ENCODE results near the gene TIAM2. TPM values are rescaled to one million over a fixed set of nuclear protein-coding genes. Genes with fewer than 3 reads are reported as not detected.

Gene TIAM2
- total RNA-seq, 1 donor = 8.9 TPM

DNA sequence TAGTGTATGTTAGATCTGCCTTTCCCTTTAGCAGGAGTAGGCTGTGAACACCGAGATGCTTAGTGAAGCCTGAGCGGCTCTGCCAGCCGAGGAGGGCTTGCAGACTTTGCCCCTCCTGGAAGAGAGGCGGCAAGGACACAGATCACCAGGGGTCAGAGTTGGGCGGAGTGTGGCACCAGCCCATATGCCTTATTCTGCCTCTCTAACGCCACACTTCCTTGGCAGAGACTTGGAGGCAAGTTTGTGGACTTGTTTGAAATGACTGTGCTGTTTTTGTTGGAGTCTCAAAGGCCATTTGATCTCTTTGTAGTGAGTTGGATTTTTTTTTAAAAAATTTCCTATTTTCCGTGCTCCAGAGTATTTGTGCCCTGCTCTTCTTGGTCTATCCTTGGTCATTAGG is 224.2 kb downstream of the TIAM2 start:
- DNase-seq (ENCODE audit: low read depth) = no peak
- TF ChIP-seq, protein P1, sequence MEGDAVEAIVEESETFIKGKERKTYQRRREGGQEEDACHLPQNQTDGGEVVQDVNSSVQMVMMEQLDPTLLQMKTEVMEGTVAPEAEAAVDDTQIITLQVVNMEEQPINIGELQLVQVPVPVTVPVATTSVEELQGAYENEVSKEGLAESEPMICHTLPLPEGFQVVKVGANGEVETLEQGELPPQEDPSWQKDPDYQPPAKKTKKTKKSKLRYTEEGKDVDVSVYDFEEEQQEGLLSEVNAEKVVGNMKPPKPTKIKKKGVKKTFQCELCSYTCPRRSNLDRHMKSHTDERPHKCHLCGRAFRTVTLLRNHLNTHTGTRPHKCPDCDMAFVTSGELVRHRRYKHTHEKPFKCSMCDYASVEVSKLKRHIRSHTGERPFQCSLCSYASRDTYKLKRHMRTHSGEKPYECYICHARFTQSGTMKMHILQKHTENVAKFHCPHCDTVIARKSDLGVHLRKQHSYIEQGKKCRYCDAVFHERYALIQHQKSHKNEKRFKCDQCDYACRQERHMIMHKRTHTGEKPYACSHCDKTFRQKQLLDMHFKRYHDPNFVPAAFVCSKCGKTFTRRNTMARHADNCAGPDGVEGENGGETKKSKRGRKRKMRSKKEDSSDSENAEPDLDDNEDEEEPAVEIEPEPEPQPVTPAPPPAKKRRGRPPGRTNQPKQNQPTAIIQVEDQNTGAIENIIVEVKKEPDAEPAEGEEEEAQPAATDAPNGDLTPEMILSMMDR (IDR thresholded peaks at IDR 0.05; ENCODE audit: insufficient read depth, low read length) = no peak
- H3K4me3 ChIP-seq (ENCODE audit: low read depth, low read length) = no peak overlapping the region

DNA sequence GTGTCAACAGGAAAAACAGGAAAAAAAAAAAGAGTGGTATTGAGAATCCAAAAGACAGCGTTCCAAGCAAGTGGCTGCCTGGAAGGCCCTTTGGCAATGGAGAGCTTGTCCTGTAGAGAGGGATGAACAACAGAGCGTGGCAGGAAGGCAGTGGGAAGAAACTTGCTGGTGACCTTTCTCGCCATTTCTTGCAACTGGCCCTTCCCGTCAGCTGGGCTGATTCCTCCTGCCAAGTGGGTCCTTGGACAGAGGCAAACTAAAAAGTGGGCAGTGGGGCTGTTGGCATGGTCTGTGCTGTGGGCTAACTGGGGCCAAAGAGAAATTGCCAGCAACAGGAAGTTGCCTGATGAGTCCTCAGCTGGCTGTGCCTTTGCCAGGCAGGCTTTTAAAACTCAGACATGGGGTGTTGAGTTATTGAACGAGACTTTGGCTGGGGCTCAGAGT is 224.8 kb downstream of the TIAM2 start:
- DNase-seq (ENCODE audit: low read depth) = no peak
- no peak overlapping the region for H3K4me3 ChIP-seq (ENCODE audit: low read depth, low read length)
- TF ChIP-seq, protein P1 (IDR thresholded peaks at IDR 0.05; ENCODE audit: insufficient read depth, low read length) = no peak

DNA sequence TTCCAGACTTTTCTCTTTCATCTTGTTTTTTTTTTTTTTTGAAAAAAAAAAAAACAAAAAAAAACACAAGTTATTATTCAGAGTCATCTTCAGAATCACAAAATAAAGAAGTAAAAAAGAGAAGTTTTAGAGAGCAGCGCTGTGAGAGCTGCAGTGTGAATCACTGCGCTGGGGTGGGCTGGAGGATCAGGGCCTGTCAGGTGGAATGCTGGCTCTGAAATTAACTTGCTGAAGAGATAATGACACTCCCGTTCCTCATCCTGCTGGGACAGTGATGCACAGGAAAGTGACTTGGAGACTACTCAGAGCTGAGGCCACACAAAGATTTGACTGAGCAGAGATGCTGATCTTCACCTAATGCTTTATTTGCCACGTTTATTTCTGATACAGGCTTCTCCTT is 226.0 kb downstream of the TIAM2 start:
- DNase-seq (ENCODE audit: low read depth) = no peak
- TF ChIP-seq, protein P1 (IDR thresholded peaks at IDR 0.05; ENCODE audit: insufficient read depth, low read length) = no peak
- no peak overlapping the region for H3K4me3 ChIP-seq (ENCODE audit: low read depth, low read length)

DNA sequence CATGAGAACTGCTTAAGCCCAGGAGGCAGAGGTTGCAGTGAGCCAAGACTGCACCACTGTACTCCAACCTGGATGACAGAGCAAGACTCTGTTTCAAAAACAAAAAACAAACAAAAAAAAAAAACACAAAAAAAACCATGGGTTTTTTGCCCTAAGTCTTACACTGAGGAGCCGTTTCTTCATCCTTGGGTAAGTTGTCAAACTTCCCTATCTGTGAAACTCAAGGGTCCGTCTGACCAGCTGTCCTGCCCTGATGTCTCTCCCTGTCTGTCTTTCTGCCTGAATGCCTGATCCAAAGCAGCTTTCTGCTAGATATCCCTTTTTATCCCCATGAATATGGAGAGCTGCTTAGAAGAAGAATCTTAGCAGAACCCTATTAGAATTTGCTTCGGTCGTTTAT is 227.4 kb downstream of the TIAM2 start:
- no peak overlapping the region for H3K4me3 ChIP-seq (ENCODE audit: low read depth, low read length)
- TF ChIP-seq, protein P1 (IDR thresholded peaks at IDR 0.05; ENCODE audit: insufficient read depth, low read length) = no peak
- no peak for DNase-seq (ENCODE audit: low read depth)

DNA sequence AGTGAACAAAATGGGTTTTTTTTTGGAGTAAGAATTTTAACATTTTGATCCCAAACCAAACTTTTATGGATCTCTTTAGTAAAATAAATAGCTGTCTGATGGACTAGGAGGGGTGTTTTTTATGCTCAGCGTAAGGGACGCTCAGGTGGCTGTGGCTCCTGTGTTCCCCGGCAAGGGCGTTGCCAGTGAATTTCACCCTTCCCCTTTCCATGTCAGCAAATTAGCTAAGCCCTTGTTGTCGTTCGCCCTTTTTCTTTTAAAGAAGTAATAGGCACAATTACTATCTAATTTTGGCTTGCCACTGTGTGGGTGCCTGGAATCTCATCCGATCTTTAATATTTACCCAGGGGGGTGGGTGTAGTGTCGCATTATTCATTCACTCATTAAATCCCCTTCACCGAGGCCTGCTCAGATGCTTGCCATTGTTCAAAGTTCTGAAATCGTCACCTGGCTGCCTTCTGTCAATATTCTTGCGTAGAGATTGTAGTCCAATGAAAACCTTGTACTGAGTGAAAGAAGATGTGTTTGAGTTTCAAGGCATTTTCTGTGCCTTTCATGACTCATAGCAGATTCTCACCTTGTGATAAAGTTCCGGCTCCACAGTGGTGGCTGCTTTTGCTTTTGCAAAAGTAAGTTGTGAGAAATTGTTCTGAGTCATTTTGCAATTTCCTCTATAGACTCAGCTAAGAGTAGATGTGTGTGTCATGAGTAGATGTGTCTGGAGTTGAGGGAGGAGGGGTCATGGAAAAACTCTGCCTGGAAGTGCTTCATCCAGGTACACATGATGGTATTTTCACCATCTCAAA is 228.7 kb downstream of the TIAM2 start:
- no peak overlapping the region for H3K4me3 ChIP-seq (ENCODE audit: low read depth, low read length)
- TF ChIP-seq, protein P1 (IDR thresholded peaks at IDR 0.05; ENCODE audit: insufficient read depth, low read length) = no peak
- DNase-seq (ENCODE audit: low read depth) = peak; percentile 77

DNA sequence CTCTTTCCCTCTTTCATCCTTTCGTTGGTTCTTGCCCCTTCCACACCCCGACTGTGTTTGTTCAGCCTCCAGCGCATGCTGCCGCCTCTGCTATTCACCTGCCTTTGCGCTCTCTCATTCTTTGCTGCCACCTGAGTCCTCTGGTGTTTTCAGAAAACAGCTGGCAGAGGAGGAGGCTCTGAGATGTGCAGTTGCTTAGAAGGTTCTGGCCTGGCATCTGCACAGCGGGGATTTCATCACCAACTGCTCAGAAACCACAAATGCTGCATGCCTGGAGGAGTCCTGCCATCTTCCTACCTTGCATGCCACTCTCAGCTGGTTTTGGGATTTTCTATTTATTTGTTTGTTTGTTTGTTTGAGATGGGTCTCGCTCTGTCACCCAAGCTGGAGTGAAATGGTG is 229.5 kb downstream of the TIAM2 start:
- TF ChIP-seq, protein P1 (IDR thresholded peaks at IDR 0.05; ENCODE audit: insufficient read depth, low read length) = no peak
- no peak for DNase-seq (ENCODE audit: low read depth)

More for the DNA sequence above, 229.5 kb downstream of the TIAM2 start:
- no peak overlapping the region for H3K4me3 ChIP-seq (ENCODE audit: low read depth, low read length)
